Mammary epithelial cell (primary cell): ENCODE data around the gene NXPH2.

Experiments used
- EZH2 ChIP-seq: IDR thresholded peaks from 2 replicates; pipeline ENCODE4 v1.6.1; 2012; ENCODE audit warnings: low read length, inconsistent platforms, borderline replicate concordance
- TF ChIP-seq, protein P1 (sequence below), 2 donors: IDR thresholded peaks in 1 of 2; conservative IDR thresholded peaks in 1 of 2; 2 replicates each; pipeline ENCODE4 v1.5.1; 2011 to 2012; ENCODE audit warnings: inconsistent platforms in 2 of 2, low read length in 2 of 2, mild to moderate bottlenecking in 2 of 2, control low read depth in 1 of 2, low read depth in 1 of 2; ENCODE audit not compliant: insufficient read depth in 1 of 2; ENCODE audit errors: extremely low read depth in 1 of 2

DNA sequence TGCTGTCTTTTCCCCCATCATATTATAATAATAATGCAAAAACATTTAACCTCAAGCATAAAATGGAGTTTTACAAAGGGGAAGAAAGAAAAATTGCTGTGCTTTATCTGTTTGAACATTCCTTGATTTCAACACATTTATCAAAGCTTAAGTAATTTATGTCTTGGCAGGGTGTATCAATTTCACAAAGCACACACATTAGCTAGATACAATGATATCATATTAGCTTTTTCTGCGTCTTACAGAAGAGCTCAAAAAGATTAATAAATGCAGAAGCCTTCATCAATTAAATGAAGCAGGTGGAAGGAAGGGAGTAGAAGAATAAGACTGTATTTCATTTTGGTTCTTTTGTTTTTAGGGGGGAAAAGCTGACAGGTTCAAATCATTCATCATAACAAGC is 103.0 kb downstream of the NXPH2 start:
- TF ChIP-seq, protein P1, sequence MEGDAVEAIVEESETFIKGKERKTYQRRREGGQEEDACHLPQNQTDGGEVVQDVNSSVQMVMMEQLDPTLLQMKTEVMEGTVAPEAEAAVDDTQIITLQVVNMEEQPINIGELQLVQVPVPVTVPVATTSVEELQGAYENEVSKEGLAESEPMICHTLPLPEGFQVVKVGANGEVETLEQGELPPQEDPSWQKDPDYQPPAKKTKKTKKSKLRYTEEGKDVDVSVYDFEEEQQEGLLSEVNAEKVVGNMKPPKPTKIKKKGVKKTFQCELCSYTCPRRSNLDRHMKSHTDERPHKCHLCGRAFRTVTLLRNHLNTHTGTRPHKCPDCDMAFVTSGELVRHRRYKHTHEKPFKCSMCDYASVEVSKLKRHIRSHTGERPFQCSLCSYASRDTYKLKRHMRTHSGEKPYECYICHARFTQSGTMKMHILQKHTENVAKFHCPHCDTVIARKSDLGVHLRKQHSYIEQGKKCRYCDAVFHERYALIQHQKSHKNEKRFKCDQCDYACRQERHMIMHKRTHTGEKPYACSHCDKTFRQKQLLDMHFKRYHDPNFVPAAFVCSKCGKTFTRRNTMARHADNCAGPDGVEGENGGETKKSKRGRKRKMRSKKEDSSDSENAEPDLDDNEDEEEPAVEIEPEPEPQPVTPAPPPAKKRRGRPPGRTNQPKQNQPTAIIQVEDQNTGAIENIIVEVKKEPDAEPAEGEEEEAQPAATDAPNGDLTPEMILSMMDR (conservative IDR thresholded peaks at IDR 0.05 in 1 of 2, IDR thresholded peaks at IDR 0.05 in 1 of 2; ENCODE audit: extremely low read depth in 1 of 2, insufficient read depth in 1 of 2, low read depth in 1 of 2, low read length in 2 of 2): no peak
- TF ChIP-seq EZH2: no peak
